ENCODE results near the gene SGF29.

DNA sequence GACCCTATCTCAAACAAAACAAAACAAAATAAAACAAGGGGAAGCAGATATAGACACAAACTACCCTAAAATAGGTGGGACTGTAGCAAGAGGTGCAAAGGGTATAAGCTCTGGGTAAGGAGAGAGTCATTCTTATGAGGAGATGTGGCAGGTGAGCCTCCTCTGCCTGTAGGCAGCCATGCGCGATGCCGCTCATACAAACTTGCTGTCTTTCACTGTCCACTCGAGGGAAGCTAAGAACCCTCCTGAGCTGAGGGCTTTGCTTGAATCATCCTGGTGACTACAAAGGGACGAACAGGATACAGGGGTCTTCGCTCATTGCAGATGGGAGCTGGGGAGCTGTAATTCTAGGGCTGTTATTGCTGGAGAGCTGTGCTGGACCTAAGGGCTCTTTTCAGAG lies 32.3 kb upstream of the SGF29 start:
- TF ChIP-seq TAF1 (IDR thresholded peaks at IDR 0.05; ENCODE audit: borderline replicate concordance, insufficient read depth, low read length) (no peak), SIN3A (IDR thresholded peaks at IDR 0.05; ENCODE audit: borderline replicate concordance, insufficient read depth, low read length) (no peak), POLR2AphosphoS5 (IDR thresholded peaks at IDR 0.05; ENCODE audit: low read depth, low read length) (no peak)
- TF ChIP-seq, protein P1, sequence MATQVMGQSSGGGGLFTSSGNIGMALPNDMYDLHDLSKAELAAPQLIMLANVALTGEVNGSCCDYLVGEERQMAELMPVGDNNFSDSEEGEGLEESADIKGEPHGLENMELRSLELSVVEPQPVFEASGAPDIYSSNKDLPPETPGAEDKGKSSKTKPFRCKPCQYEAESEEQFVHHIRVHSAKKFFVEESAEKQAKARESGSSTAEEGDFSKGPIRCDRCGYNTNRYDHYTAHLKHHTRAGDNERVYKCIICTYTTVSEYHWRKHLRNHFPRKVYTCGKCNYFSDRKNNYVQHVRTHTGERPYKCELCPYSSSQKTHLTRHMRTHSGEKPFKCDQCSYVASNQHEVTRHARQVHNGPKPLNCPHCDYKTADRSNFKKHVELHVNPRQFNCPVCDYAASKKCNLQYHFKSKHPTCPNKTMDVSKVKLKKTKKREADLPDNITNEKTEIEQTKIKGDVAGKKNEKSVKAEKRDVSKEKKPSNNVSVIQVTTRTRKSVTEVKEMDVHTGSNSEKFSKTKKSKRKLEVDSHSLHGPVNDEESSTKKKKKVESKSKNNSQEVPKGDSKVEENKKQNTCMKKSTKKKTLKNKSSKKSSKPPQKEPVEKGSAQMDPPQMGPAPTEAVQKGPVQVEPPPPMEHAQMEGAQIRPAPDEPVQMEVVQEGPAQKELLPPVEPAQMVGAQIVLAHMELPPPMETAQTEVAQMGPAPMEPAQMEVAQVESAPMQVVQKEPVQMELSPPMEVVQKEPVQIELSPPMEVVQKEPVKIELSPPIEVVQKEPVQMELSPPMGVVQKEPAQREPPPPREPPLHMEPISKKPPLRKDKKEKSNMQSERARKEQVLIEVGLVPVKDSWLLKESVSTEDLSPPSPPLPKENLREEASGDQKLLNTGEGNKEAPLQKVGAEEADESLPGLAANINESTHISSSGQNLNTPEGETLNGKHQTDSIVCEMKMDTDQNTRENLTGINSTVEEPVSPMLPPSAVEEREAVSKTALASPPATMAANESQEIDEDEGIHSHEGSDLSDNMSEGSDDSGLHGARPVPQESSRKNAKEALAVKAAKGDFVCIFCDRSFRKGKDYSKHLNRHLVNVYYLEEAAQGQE (IDR thresholded peaks at IDR 0.05; ENCODE audit: insufficient read depth in 1 of 2, low read depth in 2 of 2, low read length in 2 of 2): no peak
